ENCODE data around the gene SLC2A8. TPM values are rescaled to one million over a fixed set of nuclear protein-coding genes. Genes with fewer than 3 reads are reported as not detected.

SLC2A8 gene
- total RNA-seq, 2 donors from 2014 or later = 10.4 to 16.3 TPM

DNA sequence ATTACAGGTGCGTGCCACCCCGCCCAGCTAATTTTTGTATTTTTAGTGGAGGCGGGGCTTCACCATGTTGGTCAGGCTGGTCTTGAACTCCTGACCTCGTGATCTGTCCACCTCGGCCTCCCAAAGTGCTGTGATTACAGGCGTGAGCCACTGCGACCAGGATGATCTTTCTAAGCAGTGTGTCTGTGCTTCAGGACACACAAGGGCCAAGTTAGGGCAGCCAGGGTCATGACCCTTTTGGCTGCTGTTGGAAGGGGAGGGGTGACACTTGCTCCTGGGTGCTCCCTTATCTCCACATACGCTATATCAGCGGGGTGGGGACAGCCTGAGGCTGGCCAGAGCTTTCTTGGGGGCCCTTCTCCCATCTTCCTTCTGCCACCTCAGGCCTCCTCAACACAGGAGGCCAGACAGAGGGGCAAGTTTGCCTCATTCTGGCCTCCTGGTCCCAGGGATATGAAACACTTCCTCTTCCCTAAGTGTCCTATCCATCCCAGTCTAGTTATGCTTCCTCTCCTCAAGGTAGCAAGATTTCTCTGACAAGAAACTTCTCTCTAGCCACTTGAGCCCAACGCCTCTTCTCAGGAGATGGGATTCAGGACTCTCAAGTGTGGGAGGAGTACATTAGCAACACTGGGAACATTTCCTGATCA is 25.3 kb downstream of the SLC2A8 start:
- no peak for DNase-seq (ENCODE audit: low spot score)
- intact Hi-C loops (cut with DNase I) = no loop called here

DNA sequence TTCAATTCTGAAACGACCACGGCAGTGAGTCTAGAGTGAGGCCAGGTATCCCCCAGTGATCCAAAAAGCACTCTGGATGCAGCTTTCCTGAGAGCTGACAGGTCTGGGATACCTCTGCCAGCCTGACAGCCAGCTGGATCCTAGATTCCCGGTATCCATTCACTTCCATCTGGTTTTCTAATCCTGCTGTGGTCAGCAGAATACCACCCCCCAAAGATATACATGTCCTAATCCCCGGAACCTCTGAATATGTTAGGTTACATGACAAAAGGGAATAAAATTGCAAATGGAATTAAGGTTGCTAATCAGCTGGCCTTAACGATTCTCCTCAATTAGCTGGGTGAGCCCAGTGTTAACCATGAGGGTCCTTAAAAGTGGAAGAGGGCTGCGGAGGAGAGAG is 25.8 kb downstream of the SLC2A8 start:
- intact Hi-C loops (cut with DNase I) = no loop called here

DNA sequence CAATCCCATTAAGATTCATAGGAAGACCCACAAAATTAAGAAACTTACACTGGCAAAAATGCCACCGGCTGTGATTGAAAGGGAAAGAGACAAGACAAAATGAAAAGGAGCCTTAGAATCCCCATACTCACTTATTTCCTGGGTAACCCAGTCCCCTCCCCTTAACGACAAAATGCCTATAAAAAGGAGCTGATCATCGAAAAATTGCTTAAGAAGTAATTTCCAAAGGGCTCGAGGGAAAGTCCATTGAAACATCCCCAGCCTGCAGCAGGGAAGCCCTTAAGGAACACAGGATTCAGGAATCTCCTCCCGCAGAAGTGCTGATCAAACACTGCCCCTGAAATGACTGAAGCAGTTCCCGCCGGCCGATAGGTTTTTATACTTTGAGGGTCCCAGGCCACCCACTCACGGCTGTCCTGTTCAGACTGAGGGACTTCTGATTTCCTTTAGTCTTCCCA is 26.5 kb downstream of the SLC2A8 start:
- no peak for DNase-seq (ENCODE audit: low spot score)
- intact Hi-C loops (cut with DNase I) = no loop called here

More for the DNA sequence above, 25.8 kb downstream of the SLC2A8 start:
- no peak for DNase-seq (ENCODE audit: low spot score)

GRCh38 chr9:127423934-127424675 is 27.1 kb downstream of the SLC2A8 start, which contains the start of gene ZNF79:
Gene ZNF79, plus strand, starts transcription at chr9:127424382. Its CDS starts 406 bp downstream, at chr9:127424788.
- DNase-seq (ENCODE audit: low spot score) = peak; percentile 98
- intact Hi-C loops (cut with DNase I) = no loop called here

- no peak for DNase-seq (ENCODE audit: low spot score)
- intact Hi-C loops (cut with DNase I) = no loop called here
Observed at GRCh38 chr9:127424676-127424999, 27.7 kb downstream of the SLC2A8 start.

DNA sequence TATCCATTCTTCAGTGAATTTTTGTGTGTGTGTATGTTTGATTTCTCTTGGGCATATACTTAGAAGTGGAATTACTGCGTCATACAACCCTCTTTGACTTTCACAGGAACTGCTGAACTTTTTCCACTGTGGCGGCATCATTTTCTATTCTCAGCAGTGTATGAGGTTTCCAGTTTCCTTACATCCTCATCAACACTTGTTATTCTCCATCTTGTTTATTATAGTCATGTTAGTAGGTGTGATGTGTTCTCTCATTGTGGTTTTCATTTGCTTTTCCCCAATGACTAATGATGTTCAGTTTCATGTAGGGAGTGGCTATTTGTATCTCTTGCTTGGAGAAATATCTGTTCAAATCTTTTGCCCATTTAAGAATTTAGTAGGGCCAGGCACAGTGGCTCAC is 29.8 kb downstream of the SLC2A8 start:
- intact Hi-C loops (cut with DNase I) = no loop called here
- DNase-seq (ENCODE audit: low spot score) = no peak

- no peak for DNase-seq (ENCODE audit: low spot score)
- intact Hi-C loops (cut with DNase I) = no loop called here
Observed at GRCh38 chr9:127428348-127428747, 31.4 kb downstream of the SLC2A8 start.

DNA sequence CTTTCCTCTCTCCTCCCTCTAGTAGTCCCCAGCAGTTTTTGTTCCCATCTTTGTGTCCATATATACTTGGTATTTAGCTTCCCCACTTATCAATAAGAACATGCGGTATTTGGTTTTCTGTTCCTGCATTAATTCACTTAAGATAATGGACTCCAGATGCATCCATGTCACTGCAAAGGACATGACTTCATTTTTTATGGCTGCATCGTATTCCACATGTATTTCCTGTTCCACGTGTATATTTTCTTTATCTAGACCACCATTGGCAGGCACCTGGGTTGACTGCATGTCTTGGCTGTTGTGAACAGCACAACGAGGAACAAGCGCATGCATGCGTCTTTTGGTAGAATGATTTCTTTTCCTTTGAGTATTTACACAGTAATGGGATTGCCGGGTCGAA is 33.4 kb downstream of the SLC2A8 start:
- DNase-seq (ENCODE audit: low spot score) = no peak
- intact Hi-C loops (cut with DNase I) = loop anchor here in 1 of 2 donors (5.0 kb wide), 1 partner anchor 282 kb away; no protein-coding TSS in a partner anchor

DNA sequence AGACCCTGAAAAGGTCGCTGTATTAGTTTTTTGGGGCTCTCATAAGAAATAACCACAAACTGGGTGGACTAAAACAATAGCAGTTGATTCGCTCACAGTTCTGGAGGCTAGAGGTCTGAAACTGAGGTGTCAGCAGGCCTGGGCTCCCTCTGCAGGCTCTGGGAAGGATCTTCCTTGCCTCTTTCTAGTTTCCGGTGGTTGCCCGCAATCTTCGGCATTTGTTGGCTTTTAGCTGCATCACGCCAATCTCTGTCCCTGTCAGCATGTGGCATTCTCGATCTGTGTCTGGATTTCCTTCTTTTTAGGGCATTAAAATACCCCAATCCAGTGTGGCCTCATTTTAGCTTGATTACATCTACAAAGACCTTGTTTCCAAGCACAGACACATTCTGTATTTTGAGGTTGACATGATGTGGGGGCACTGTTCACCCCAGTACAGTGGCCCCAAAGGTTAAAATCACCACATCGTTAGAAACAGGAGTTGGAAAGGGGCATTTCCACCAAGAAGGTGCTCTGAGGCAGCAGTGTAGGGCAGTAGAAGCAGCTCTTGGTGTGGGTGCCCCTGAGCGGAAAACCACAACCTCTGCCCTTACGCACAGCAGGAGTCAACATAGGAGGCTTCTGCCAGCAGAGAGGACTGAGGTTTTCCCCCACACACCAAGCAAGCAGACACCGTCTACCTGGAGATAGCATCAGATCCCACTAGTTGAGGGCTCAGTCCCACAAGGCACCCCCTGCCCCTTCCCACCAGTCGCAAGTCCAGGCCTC is 40.7 kb downstream of the SLC2A8 start:
- intact Hi-C loops (cut with DNase I) = no loop called here

DNA sequence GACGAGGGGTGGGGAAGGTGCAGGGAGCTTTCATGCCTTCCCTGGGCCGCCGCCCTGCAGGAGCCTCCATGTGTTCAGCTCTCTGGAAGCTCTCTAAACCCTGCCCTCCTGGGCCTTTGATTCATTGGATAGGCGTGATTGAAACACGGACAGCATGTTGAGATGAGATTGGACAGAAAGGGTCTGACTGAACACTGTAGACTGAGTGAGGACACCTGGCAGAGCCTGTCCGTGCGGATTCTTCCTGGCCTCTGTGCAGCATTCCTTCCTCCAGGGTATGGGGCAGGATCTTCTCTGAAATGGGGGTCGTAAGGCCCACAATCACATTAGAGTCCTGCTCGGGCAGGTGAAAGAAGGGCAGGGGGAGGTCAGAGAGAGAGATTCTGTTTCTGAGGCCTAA is 41.4 kb downstream of the SLC2A8 start:
- intact Hi-C loops (cut with DNase I) = no loop called here
- DNase-seq (ENCODE audit: low spot score) = no peak

More for the DNA sequence above, 40.7 kb downstream of the SLC2A8 start:
- no peak for DNase-seq (ENCODE audit: low spot score)

- intact Hi-C loops (cut with DNase I) = no loop called here
- no peak for DNase-seq (ENCODE audit: low spot score)
Observed at GRCh38 chr9:127444283-127444920, 47.4 kb downstream of the SLC2A8 start.

- intact Hi-C loops (cut with DNase I) = no loop called here
- DNase-seq (ENCODE audit: low spot score) = no peak
Observed at GRCh38 chr9:127444921-127445850, 48.2 kb downstream of the SLC2A8 start.

DNA sequence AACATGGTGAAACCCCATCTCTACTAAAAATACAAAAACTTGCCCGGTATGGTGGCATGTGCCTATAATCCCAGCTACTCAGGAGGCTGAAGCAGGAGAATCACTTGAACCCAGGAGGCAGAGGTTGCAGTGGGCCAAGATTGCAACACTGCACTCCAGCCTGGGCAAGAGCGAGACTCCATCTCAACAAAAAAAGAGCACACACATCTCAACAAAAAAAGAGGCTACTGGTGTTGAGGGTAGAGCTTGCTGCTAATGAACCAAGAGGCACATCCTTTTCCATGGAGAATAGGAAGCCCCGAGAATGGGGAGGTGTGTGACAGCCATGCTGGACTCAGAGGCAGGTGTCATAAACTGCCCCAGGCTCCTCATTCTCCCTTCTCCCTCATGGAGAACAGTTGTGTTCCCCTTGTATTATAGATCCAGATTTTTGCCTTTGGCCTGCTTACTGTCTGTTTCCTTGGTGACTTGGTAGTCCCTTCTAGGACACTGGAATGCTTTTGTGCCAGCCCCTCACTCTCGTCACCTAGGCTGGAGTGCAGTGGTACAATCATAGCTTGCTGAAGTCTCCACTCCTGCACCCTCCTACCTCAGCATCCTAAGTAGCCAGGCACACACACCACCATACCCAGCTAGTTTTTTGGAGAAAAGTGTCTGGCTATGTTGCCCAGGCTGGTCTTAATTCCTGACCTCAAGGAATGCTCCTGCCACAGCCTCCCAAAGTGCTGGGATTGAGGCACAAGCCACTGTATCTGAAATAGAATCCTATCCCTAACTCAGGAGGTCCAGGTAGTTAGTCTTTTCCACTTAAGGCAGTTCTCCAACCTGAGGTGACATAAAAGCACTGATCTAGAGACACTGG is 49.1 kb downstream of the SLC2A8 start:
- DNase-seq (ENCODE audit: low spot score) = no peak
- intact Hi-C loops (cut with DNase I) = no loop called here

GRCh38 chr9:127446713-127447415 is 49.9 kb downstream of the SLC2A8 start:
- intact Hi-C loops (cut with DNase I) = no loop called here
- no peak for DNase-seq (ENCODE audit: low spot score)

- DNase-seq (ENCODE audit: low spot score) = no peak
- intact Hi-C loops (cut with DNase I) = no loop called here
Observed at GRCh38 chr9:127447416-127448111, 50.6 kb downstream of the SLC2A8 start.

- no peak for DNase-seq (ENCODE audit: low spot score)
- intact Hi-C loops (cut with DNase I) = no loop called here
Observed at GRCh38 chr9:127448112-127448805, 51.3 kb downstream of the SLC2A8 start.
